ENCODE measurements around the gene FAAP100.

GRCh38 chr17:81536299-81537290 is 15.6 kb downstream of the FAAP100 start:
- no peak for TF ChIP-seq CTCF (optimal IDR thresholded peaks at IDR 0.05 in 1 of 3, IDR thresholded peaks at IDR 0.05 in 1 of 3, conservative IDR thresholded peaks at IDR 0.05 in 1 of 3; ENCODE audit: extremely low read depth in 1 of 3, insufficient read depth in 2 of 3, low read length in 3 of 3)
- TF ChIP-seq EZH2 (IDR thresholded peaks at IDR 0.05; ENCODE audit: low read length), result peak; percentile 93
